Mesenchymal stem cell (in vitro differentiated cells and primary cell): ENCODE data around the gene NINL.

Experiments
- DNase-seq: peaks from one replicate; pipeline ENCODE4 v3.0.0-alpha.2; 2013
- H2AFZ ChIP-seq: one replicate; pipeline ENCODE4 v1.6.1; 2013; ENCODE audit warnings: low read depth, mild to moderate bottlenecking, control low read depth, inconsistent platforms, low read length, moderate library complexity
- H2AK5ac ChIP-seq: 2 replicates; pipeline ENCODE4 v1.6.1; 2013; ENCODE audit warnings: low read length, moderate library complexity, mild to moderate bottlenecking, inconsistent platforms; ENCODE audit not compliant: severe bottlenecking
- H2BK120ac ChIP-seq: one replicate; pipeline ENCODE4 v1.6.1; 2013; ENCODE audit warnings: low read depth, mild to moderate bottlenecking, inconsistent platforms, low read length, moderate library complexity
- H2BK12ac ChIP-seq, 2 experiments: one replicate each; pipeline ENCODE4 v1.6.1; 2013; ENCODE audit warnings: inconsistent platforms in 2 of 2, low read length in 2 of 2, mild to moderate bottlenecking in 2 of 2, moderate library complexity in 2 of 2, control low read depth in 1 of 2
- H2BK15ac ChIP-seq: one replicate; pipeline ENCODE4 v1.6.1; 2013; ENCODE audit warnings: mild to moderate bottlenecking, low read depth, inconsistent platforms; ENCODE audit not compliant: poor library complexity, severe bottlenecking
- H2BK5ac ChIP-seq: 2 replicates; pipeline ENCODE4 v1.6.1; 2013; ENCODE audit warnings: low read depth, mild to moderate bottlenecking, low read length, control low read depth, inconsistent platforms; ENCODE audit not compliant: poor library complexity, severe bottlenecking
- H3K14ac ChIP-seq, 2 experiments: one replicate each; pipeline ENCODE4 v1.6.1; 2013; ENCODE audit warnings: inconsistent platforms in 2 of 2, low read length in 2 of 2, control low read depth in 1 of 2, mild to moderate bottlenecking in 1 of 2, moderate library complexity in 1 of 2
- H3K18ac ChIP-seq, 2 experiments: one replicate each; pipeline ENCODE4 v1.6.1; 2013; ENCODE audit warnings: inconsistent platforms in 2 of 2, low read length in 2 of 2, control low read depth in 1 of 2, low read depth in 1 of 2, mild to moderate bottlenecking in 1 of 2
- H3K23ac ChIP-seq, 2 experiments: one replicate each; pipeline ENCODE4 v1.6.1; 2013; ENCODE audit warnings: inconsistent platforms in 2 of 2, low read length in 2 of 2, mild to moderate bottlenecking in 2 of 2, moderate library complexity in 2 of 2, control low read depth in 1 of 2
- H3K27ac ChIP-seq: 2 replicates; pipeline ENCODE4 v1.5.1; 2013; ENCODE audit warnings: mild to moderate bottlenecking, moderate library complexity, low read length, control low read depth, inconsistent platforms; ENCODE audit not compliant: poor library complexity, severe bottlenecking
- H3K27me3 ChIP-seq, 2 experiments: 2 replicates each; pipeline versions ENCODE4 v1.6.1 to v1.7.0; 2013; ENCODE audit warnings: low read length in 2 of 2, mild to moderate bottlenecking in 2 of 2, moderate library complexity in 2 of 2, control low read depth in 1 of 2, inconsistent platforms in 1 of 2; ENCODE audit not compliant: control insufficient read depth in 1 of 2, insufficient read depth in 1 of 2
- H3K36me3 ChIP-seq, 2 experiments: 2 replicates each; pipeline versions ENCODE4 v1.6.1 to v1.7.0; 2013; ENCODE audit warnings: low read length in 2 of 2, control low read depth in 1 of 2, inconsistent platforms in 1 of 2, low read depth in 1 of 2, mild to moderate bottlenecking in 1 of 2; ENCODE audit not compliant: insufficient read depth in 2 of 2, control insufficient read depth in 1 of 2
- H3K4ac ChIP-seq, 2 experiments: one replicate each; pipeline ENCODE4 v1.6.1; 2013; ENCODE audit warnings: inconsistent platforms in 2 of 2, low read length in 2 of 2, mild to moderate bottlenecking in 2 of 2, moderate library complexity in 2 of 2, control low read depth in 1 of 2, low read depth in 1 of 2
- H3K4me1 ChIP-seq: 2 replicates; pipeline ENCODE4 v1.6.1; 2013; ENCODE audit warnings: low read depth, low read length, control low read depth; ENCODE audit not compliant: control insufficient read depth, insufficient read depth
- H3K4me2 ChIP-seq: 2 replicates; pipeline ENCODE4 v1.6.1; 2013; ENCODE audit warnings: low read length, mild to moderate bottlenecking, inconsistent platforms; ENCODE audit not compliant: poor library complexity, severe bottlenecking
- H3K4me3 ChIP-seq, 2 experiments: 2 replicates each; pipeline versions ENCODE4 v1.5.1 to v1.7.0; 2013; ENCODE audit warnings: low read length in 2 of 2, mild to moderate bottlenecking in 2 of 2, control low read depth in 1 of 2, low read depth in 1 of 2; ENCODE audit not compliant: insufficient read depth in 1 of 2
- H3K79me1 ChIP-seq: replicated peaks from 2 replicates; pipeline ENCODE4 v1.6.1; 2013; ENCODE audit warnings: mild to moderate bottlenecking, control low read depth, low read length, inconsistent platforms; ENCODE audit not compliant: poor library complexity, severe bottlenecking
- H3K9ac ChIP-seq: 2 replicates; pipeline ENCODE4 v1.7.0; 2013; ENCODE audit warnings: mild to moderate bottlenecking, low read length, moderate library complexity
- H3K9me3 ChIP-seq: 2 replicates; pipeline ENCODE4 v1.7.0; 2013; ENCODE audit warnings: mild to moderate bottlenecking, low read length; ENCODE audit not compliant: control insufficient read depth
- H4K8ac ChIP-seq: one replicate; pipeline ENCODE4 v1.6.1; 2013; ENCODE audit warnings: inconsistent platforms, mild to moderate bottlenecking, low read length, moderate library complexity
- H4K91ac ChIP-seq: one replicate; pipeline ENCODE4 v1.6.1; 2013; ENCODE audit warnings: mild to moderate bottlenecking, low read length, inconsistent platforms
- WGBS: methylation state at CpG from one replicate; pipeline ENCODE4 v1.1.7; 2013; ENCODE audit warnings: mixed read lengths; 5-methylcytosine and 5-hydroxymethylcytosine counted together

NINL gene

DNA sequence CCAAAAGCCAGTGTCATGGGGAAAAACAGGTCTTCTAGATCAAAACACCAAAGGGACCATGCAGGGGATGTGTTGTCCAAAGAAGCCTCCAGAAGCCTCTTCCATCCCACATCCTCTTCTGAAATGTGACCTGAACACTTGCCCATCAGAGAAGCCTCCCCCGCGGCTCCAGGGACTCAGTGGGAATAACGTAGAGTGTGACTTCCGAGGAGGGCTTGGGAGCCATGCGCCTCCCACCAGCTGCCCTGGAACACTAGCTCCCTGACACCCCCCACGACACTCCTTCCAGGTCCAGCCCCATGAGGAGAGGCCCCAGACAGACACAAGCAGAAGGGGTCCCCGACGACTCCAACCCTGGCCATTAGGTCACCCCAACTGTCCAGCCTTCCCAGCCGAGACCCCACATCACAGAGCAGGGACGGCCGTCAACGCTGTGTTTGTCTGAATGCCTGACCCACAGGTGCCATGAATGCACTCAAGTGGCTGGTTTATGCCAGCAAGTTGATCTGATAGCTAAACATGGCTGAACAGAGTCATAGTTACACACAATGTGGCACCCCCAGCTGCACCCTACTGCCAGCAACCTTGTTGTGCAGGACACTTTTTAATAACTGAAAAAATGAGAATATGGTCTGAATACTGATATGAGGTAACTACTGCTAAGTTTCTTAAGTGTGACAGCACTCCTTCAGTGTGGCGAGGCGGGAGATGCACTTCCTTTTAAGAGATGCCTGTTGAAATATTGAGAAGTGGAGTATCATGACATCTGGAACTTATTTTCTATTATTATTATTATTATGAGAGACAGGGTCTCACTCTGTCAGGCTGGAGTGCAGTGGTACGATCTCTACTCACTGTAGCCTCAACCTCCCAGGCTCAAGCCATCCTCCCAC is 119.8 kb downstream of the NINL start:
- no peak overlapping the region for H2BK12ac ChIP-seq
- H3K4me2 ChIP-seq: no peak overlapping the region
- no peak overlapping the region for H3K14ac ChIP-seq
- peaks cover 9% of the 10 kb centered on the region for H3K79me1 ChIP-seq
- H3K27ac ChIP-seq: no peak overlapping the region
- H2AFZ ChIP-seq: no peak overlapping the region
- H2BK15ac ChIP-seq: no peak overlapping the region
- no peak overlapping the region for H3K9ac ChIP-seq
- no peak overlapping the region for H3K23ac ChIP-seq
- no peak for DNase-seq
- peaks cover 56 to 76% of the 10 kb centered on the region in 2 experiments for H3K36me3 ChIP-seq
- no peak overlapping the region for H2BK5ac ChIP-seq
- no peak overlapping the region for H3K18ac ChIP-seq
- no peak overlapping the region for H2BK120ac ChIP-seq
- WGBS: 87% methylated on average over 14 of the region's 15 CpGs
- peaks cover 4% of the 10 kb centered on the region for H3K4me1 ChIP-seq
- H3K27me3 ChIP-seq: no peaks in the 10 kb centered on the region
- no peaks in the 10 kb centered on the region for H3K9me3 ChIP-seq
- no peak overlapping the region for H4K91ac ChIP-seq
- no peak overlapping the region for H3K4me3 ChIP-seq
- no peak overlapping the region for H3K4ac ChIP-seq
- no peak overlapping the region for H2AK5ac ChIP-seq
- no peak overlapping the region for H4K8ac ChIP-seq

DNA sequence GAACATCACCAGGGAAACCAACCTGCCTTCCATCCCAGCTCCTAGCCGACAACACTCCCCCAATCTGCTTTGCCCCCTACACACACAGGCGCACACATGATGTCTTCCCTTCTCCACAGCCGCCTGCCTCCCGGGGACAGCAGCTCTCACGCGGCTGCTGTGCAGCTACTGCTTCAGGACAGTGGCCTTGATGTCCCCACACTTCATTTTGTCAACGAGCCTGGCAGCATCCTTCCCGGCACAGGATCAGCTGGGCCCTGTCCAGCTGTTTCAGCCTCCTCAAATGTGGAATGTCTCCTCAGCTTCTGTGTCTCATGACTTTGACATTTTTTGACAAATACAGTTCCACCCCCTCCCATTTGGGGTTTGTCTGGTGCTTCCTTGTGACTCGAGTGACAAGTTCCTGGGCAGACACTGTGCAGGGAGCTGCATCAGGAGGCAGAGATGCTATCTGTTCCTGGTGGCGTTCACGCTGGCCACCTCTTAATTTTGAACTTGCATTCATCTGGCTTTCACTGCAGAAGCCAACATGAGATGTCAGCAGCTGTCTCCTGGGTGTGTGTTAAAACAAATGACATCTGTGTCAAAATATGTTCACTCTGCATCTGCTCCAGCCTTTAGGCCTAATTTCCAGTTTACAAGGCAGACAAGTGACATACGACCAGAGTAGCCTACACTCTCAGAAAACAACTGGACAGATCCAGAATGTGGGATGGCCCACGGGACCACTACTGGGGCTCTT is 120.7 kb downstream of the NINL start:
- Histone ChIP-seq H2BK12ac (no peak overlapping the region), H3K79me1 (peaks cover 3% of the 10 kb centered on the region), H3K27me3 (no peaks in the 10 kb centered on the region), H3K9ac (no peak overlapping the region), H4K91ac (no peak overlapping the region), H3K36me3 (peaks cover 51 to 77% of the 10 kb centered on the region in 2 experiments), H2BK120ac (no peak overlapping the region), H3K4me2 (no peak overlapping the region), H3K4me3 (no peak overlapping the region), H3K14ac (no peak overlapping the region), H3K4me1 (peaks cover 1% of the 10 kb centered on the region), H3K18ac (no peak overlapping the region), H3K27ac (no peak overlapping the region), H2AK5ac (no peak overlapping the region), H2BK5ac (no peak overlapping the region), H4K8ac (no peak overlapping the region), H3K4ac (no peak overlapping the region), H3K9me3 (no peaks in the 10 kb centered on the region), H2BK15ac (no peak overlapping the region), H3K23ac (no peak overlapping the region), H2AFZ (no peak overlapping the region)
- DNase-seq: no peak
- WGBS: 93% methylated on average over 13 of the region's 13 CpGs

DNA sequence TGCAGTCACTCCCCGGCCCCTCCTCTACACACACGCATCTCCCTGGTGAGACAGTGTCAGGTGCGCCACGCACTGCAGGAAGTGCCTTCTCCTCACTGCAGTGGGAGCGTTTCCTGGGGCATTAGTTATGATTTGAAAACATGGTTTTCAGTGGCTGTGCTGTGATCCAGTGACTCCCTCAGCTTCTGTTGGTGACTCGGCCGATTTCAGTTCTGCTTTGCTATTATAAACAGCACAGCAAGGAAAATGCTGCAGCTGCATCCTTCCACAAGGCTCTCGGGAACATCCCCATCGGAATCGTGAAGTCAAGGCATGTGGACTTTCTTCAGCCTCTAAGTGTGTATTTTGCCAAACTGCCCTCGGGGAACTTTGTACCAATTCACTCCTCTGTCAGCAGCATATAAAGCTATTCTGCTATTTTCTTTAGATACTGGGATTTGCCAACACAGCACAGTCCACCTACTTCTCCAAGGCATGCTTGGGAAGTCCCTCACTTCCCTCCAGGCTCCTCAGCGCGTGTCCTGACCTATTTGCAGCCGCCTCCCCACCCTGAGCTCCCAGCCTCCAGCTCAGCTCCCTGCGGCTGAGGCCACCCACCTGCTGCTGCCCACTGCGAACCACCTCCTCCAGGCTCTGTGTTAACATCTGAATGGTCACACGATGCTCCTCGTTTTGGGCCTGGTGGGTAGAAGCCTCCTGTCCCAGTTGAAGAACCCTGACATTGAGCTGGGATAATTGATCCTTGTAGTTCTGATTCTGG is 123.4 kb downstream of the NINL start:
- Histone ChIP-seq H2AK5ac (no peak overlapping the region), H3K18ac (no peak overlapping the region), H2BK120ac (no peak overlapping the region), H3K27me3 (no peaks in the 10 kb centered on the region), H3K4me3 (no peak overlapping the region), H3K23ac (no peak overlapping the region), H3K4ac (no peak overlapping the region), H3K4me2 (no peak overlapping the region), H2AFZ (no peak overlapping the region), H3K36me3 (peaks cover 51 to 72% of the 10 kb centered on the region in 2 experiments), H3K79me1 (no peaks in the 10 kb centered on the region), H2BK15ac (no peak overlapping the region), H4K91ac (no peak overlapping the region), H2BK5ac (no peak overlapping the region), H4K8ac (no peak overlapping the region), H2BK12ac (no peak overlapping the region), H3K9me3 (no peaks in the 10 kb centered on the region), H3K4me1 (peaks cover 1% of the 10 kb centered on the region), H3K14ac (no peak overlapping the region), H3K27ac (no peak overlapping the region), H3K9ac (no peak overlapping the region)
- no peak for DNase-seq
- 95% methylated on average over 16 of the region's 18 CpGs for WGBS

DNA sequence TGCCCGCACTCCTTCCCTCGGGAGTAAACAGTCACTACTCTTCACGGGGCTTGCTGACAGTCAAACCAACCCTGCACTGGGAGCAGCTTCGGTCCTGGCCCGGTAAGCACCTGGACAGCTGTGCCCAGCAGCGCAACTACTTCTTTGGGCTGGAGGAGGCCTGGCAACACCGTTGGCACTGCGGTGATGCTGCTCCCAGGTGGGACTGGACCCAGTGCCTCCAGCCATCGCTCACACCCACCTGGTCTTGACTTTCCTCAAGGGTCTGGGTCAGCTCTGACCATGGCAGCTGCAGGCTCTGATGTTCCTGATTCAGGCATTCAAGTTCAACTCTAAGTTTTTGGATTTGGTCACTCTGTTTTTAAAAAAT is 124.1 kb downstream of the NINL start:
- Histone ChIP-seq H3K79me1 (no peaks in the 10 kb centered on the region), H2BK5ac (no peak overlapping the region), H2BK12ac (no peak overlapping the region), H2AK5ac (no peak overlapping the region), H3K36me3 (peaks cover 48 to 66% of the 10 kb centered on the region in 2 experiments), H2BK120ac (no peak overlapping the region), H3K23ac (no peak overlapping the region), H3K4me2 (no peak overlapping the region), H3K27me3 (no peaks in the 10 kb centered on the region), H2BK15ac (no peak overlapping the region), H4K91ac (no peak overlapping the region), H3K9ac (no peak overlapping the region), H4K8ac (no peak overlapping the region), H3K4me3 (no peak overlapping the region), H3K14ac (no peak overlapping the region), H2AFZ (no peak overlapping the region), H3K4ac (no peak overlapping the region), H3K9me3 (no peaks in the 10 kb centered on the region), H3K18ac (no peak overlapping the region), H3K4me1 (peaks cover 1% of the 10 kb centered on the region), H3K27ac (no peak overlapping the region)
- WGBS: 86% methylated on average over 9 of the region's 9 CpGs
- no peak for DNase-seq
